HG03439 (cell line): ENCODE results near the gene MCTP1.

Source experiments
- ATAC-seq: cut with Tn5 transposase; IDR thresholded peaks from one replicate; pipeline ENCODE4 v1.9.1; 2021; ENCODE audit warnings: mild to moderate bottlenecking, moderate library complexity; ENCODE audit not compliant: unreplicated experiment

The MCTP1 gene

DNA sequence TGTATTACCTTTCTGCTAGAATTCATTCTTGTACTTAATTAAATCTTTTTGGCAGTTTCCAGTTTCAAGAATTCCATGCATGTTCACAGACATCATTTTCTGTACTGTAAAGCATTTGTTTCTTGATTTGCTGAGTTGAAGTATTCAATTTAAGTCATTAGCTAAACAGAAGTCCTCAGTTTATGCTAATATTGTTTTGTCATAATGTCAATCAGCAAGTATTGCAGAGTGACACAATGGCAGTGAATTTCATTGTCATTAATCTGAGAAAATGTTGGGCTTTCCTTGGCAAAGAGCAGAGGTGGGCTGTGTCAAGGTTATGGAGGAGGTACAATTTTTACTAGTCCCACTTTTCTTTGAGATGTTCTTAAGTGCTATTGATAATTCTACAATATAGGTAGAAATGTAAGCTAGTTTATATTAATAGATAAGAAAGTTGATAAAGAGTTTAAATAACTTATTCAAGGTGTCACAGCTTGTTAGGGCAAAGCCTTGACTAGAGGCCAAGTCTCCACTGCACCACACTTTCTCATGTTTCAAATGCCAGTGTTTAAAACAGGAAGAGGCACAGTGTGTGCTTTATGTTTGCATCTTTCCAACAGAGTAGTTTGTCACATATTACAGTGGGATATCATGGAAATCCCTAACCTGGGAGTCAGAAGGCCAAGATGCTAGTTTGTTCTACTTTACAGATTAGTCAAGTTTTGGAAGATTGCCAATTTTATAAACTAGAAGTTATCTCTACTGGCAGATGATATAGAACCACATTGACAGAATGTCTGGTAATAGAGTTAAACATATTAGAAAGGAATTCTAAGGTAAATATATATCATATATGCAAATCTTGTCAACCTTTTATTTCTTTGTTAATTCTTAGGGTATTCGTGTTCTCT lies 610.2 kb downstream of the MCTP1 start:
- no peak for ATAC-seq

DNA sequence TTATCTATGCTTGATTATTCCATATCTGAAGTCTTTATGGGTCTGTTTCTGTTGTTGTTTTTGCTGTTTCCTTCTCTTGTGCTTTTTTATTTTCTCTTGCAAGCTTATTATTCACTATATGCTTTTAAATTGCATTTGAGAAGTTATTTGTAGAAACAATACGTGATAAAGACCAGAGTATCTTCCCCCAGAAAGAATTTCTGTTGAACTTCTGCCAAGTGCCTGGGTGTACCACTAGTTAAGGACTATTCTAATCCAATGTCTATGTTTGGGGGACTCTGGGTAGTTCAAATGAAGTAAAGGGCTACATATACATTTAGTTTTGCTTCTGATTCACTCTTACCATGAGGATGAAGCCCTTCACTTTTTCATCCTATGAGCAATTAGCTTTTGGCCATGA lies 612.1 kb downstream of the MCTP1 start:
- ATAC-seq: no peak

GRCh38 chr5:94670726-94671125 lies 614.2 kb downstream of the MCTP1 start:
- no peak for ATAC-seq

DNA sequence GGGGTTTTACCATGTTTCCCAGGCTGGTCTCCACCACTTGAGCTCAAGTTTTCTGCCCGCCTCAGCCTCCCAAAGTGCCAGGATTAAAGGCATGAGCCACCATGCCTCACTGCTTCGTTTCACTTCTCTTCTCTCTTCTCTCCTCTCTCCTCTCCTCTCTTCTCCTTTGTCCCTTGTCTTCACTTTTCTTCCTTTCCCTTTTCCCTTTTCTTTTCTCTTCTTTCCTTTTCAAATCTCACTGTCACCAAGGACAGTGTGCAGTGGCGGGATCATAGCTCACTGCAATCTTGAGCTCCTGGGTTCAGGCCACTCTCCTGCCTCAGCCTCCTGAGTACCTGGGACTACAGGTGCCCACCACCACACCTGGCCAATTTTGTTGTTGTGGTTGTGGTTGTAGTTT lies 617.0 kb downstream of the MCTP1 start:
- ATAC-seq: no peak

- ATAC-seq: no peak
These were observed 623.8 kb downstream of the MCTP1 start for GRCh38 chr5:94661086-94661485.

DNA sequence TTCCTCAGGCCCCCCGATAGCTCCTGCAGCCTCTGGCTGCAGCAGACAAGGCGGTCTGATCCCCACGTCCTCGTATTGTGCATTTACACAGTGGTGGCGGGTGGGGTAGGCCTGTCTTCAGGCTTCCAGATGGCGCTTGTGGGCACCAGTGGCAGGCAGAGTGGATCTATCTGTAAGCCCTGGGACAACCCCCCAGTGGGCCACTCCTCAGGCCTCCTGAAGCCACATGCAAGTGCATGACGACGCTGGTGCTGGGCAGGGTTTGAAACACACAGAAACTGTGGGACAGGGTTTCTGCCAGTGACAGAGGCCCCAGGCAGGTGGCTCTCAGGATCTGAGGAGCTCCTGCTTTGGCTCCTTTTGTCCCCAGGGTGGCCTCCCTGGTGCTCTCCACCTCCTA lies 624.4 kb downstream of the MCTP1 start:
- no peak for ATAC-seq

DNA sequence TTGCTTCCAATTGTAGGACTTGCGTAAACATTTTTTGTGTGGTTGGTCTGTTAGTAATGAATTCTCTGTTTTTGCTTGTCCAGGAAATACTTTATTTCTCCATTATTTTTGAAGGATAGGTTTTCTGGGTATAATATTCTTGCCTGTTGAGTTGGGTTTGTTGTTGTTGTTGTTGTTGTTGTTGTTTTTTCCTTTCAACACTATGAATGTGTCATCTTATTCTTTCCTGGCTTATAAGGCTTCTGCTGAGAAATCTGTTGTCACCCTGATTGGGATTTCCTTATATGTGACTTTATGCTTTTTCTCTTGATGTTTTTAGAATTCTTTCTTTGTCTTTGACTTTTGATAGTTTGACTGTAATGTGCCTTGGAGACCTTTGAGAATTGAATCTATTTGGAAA lies 626.6 kb downstream of the MCTP1 start:
- no peak for ATAC-seq
